GM19438 (cell line): ENCODE data around the gene SNX27.

Experiments used
- ATAC-seq: cut with Tn5 transposase; IDR thresholded peaks from one replicate; pipeline ENCODE4 v1.9.1; 2021; ENCODE audit warnings: low read depth; ENCODE audit not compliant: unreplicated experiment

SNX27 gene

GRCh38 chr1:151693057-151693651 lies 81.3 kb downstream of the SNX27 start:
- ATAC-seq = no peak

DNA sequence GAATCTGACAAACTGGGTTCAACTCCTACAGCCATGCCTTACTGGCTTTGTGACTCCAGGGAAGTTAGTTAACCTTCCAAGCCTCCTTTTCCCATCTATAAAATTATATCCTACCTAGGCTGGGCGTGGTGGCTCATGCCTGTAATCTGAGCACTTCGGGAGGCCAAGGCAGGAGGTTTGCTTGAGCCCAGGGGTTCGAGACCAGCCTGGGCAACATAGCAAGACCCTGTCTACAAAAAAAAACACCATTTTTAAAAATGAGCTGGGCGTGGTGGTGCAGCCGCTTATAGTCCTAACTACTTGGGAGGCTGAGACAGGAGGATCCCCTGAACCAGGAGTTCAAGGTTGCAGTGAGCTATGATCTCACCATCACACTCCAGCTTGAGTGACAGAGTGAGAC lies 89.7 kb downstream of the SNX27 start:
- no peak for ATAC-seq

GRCh38 chr1:151702936-151703335 lies 91.1 kb downstream of the SNX27 start:
- no peak for ATAC-seq

- ATAC-seq = no peak
Observed at GRCh38 chr1:151703813-151704212, 92.0 kb downstream of the SNX27 start.

GRCh38 chr1:151704246-151704645 lies 92.4 kb downstream of the SNX27 start:
- ATAC-seq = no peak

- ATAC-seq = no peak
Observed at GRCh38 chr1:151705146-151705545, 93.3 kb downstream of the SNX27 start.

DNA sequence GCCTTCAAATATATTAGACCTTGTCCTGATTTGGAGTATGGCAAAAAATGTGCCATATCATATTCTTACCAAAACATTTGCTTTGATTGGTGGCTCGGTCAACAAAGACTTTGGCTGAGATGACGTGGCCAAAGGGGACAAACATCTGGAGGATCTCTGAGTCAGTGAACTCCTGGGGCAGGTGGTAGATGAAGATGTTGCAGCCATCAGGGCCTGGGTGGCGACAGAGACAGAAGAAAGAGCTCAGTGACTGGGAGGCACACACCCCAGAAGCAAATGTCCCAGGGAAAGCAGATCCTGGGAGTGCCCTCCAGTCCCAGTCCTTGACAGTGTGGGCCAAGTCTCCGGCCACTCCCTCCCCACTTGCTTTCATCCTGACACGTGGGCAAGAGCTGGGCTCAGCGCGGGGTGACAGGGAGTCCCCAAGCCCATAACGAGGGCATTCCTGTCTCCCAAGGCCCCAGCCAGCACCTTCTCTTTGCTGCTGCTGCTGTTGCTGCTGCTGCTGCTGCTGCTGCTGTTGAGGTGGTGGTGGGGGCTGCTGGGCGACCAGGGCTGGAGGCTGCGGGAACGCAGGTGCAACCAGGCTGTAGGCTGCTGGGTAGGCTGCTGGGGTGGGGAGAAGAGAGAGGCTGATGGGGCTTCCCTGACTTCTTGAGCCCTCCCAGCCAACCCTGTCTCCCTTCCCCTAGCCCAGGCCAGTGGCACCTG lies 94.1 kb downstream of the SNX27 start:
- no peak for ATAC-seq

DNA sequence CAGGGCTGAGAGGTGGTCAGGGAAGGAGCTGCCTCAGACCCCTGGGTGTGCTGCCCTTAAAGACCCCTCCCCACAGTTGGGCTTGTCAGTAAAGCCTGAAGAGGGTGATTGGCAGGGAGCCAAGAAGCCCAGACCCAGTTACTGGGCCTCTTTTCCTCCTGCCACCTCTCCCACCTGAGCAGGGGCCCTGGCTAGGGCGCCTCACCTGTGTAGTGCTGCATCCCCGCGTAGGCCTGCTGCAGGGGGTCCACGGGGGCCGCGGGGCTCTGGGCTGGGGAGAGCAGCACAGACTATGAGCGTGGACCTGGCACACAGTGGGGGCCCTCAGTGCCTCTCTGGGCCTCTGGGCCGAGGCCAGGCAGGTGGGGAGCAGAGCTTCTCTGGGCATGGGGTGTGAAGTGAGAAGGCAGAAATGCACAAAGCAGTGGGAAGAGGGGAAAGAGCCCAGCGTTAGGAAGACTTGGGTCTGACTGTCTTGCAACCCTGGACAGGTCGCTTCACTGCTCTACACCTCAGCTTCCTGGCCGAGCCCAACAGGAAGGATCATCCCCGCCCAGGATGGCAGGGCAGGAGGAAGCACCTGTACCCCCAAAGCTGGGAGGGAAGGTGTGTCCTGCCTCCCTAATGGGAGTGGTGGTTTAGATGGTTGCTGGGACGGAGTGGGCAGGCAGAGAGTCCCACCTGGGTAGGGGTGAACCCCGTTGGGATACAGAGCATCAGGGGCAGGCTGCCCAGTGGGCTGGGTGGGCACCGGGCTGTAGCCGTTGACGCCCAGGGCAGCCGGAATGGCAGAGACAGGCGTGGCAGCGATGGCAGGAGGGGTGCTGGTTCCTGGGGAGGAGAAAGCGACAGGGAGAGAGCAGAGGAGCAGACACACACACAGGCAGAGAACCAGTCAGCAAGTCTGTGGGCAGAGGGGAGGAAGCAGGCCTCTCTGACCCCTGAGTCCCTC lies 94.9 kb downstream of the SNX27 start:
- no peak for ATAC-seq

GRCh38 chr1:151707541-151708065 lies 95.8 kb downstream of the SNX27 start:
- no peak for ATAC-seq

- no peak for ATAC-seq
Observed at GRCh38 chr1:151708891-151709290, 97.0 kb downstream of the SNX27 start.

DNA sequence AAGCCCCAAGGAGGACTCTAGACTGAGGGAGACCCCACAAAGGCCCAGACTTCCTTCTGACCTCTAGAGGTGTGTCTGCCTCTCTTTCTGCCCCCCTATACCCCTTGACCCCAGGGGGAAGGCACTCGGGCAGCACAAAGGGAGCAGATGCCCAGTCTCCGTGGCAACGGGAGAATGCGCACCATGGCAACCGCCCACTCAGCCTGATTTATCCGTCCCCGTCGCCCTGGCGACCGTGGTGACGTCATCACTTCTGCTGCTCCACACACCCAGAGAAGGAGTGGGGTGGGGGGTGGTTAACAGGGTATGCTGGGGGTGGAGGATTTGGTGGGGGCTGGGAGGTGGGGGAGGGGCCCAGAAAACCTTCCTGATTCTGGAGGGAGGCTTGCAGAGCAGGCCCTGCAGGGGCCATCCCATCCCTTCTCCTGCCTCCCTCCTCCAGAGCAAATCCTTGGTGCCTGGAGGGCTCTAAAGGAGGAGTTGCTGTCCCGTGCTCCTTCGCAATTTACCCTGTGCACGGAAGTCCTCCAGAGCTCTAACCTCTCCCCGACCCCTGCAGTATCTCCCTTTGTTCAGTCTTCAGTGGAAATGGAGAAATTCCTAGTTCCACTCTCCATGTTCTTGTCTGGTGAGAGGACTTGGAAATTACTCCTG lies 98.5 kb downstream of the SNX27 start:
- ATAC-seq = no peak

GRCh38 chr1:151711044-151711800 lies 99.4 kb downstream of the SNX27 start:
- no peak for ATAC-seq

DNA sequence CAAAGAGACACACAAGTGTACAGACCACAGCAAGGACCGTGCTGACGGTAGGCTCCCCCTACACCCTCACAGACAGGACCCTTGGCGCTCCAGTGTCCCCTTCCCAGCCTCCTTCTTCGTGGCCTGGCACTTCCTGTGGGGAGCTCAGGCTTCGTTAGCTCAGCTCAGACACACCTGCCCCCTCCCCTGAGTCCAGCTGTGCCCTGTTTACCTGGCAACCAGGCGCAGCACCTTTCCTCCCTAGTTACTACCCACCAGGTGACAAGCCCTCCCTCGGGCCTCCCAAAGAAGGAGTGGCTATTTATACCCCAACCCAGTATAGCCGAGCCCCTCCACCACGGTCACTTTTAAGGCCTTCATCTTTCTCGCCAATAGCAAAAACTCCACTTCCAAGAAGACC lies 100.1 kb downstream of the SNX27 start:
- ATAC-seq = no peak

DNA sequence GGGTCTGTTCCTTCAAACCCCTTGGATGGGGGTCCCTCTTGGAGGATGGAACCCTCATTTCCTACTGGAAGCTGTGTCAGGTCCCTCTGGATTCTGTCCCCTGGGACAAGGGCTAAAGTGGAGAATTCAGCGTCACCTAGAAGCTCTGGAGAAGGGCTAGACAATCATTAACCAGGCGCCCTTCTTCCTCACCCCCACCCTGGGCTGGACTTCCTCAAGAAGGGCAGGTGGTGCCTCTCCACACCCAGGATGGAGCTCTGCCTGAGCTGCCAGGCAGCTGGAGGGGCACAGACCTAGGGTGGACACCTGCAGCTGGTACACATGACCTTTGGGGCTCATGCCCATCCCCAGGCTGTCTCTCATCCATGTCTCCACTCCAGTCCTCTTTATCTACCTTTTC lies 101.2 kb downstream of the SNX27 start:
- no peak for ATAC-seq

DNA sequence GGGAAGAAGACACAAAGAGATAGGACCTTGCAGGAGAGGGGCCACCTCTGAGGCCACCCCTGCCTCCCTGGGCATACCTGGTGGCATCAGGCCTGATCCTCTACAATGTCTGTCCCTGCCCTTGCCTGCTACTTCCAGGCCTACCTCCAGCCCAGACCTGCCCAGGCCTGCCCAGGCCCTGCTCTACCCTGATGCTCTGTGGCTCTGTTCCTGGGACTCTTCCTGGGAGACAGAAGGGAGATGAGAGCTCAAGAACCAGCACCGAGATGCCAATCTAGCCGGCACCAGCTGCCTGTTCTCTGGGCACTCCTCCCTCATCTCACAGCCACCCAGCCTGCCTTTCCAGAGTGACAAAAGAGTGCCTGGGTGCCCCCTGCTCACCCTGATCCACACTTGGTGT lies 102.0 kb downstream of the SNX27 start:
- no peak for ATAC-seq

DNA sequence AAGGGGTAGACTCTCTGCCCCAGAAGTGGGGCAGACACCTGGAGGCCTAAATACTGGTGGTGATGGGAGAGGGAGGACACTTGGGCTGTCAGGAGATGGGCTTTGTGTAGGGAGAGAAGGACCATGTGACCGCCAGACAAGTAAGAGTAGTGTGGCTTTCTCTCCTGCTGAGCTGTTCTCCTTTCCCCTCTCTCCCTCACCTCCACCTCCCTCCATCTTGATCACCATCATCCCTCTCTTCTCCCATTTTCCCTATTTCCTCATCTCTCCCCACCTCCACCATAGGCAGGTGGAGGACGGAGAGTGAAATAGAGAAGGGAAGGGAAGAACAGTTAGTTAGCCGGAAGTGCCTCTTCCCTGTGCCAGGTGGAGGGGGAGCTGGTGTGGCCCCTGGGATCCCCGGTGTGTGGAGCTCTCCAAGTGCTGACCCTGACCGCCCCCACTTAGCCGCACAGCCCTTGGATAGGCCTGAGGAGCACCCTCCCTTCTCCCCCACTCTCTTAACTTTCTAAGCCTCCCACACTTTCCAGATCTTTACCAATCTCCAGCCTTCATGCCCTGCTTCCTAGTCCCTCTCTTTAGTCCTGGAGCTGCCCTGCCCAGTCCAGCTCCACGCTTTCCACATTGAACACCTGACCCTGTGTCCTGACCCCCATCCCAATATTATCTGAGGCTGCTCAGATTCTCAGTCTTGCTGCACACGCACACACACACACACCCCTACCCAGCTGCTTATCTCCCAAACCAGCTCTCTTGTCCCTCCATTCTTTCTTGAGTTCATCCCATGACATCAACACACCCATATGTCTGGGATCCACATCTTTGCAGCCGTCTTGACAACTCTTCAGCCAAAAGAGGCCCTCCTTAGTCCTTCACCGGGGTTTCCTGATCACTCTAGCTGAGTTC lies 103.2 kb downstream of the SNX27 start:
- no peak for ATAC-seq

DNA sequence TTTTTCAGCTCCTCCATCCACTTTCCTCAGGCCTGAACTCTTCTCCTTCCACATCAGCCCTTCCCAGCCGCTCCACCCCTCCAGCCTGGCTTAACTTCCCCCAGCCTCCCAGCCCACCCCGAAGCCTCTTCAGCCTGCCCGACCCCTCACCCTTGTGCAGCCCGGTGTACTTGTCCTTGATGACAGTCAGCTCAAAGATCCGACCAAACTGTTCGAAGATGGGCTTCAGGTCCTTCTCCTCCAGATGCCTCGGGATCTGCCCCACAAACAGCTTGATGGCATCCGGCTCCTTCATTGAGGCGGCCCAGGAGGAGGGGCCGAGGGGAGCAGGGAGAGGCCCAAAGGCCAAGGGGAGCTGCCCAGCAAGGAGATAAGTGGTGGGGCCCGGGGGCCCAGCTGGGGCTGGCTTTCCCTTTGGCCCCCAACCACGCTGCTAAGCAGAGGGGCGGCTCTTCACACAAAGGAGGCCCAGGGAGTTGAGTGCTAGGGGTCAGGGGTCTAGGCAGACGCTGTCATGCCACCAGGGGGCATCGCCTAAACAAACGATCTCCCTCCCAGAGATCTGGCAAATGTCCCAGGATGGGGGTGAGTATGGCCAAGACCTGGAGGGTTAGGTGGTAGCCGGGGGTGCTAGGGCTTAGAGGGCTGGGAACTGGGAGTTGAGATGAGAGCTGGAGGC lies 104.0 kb downstream of the SNX27 start:
- ATAC-seq = no peak

GRCh38 chr1:151716405-151716762 lies 104.5 kb downstream of the SNX27 start:
- ATAC-seq = no peak
